ENCODE measurements around the gene DMRT1.
"Not testable (repeated sequence)": the region's sequence is repeated elsewhere in the genome, so short reads cannot be mapped to it uniquely, and the experiment has no call there.

GRCh38 chr9:861525-861924 lies 20.0 kb downstream of the DMRT1 start:
- not testable (repeated sequence) for TF ChIP-seq CTCF (conservative IDR thresholded peaks at IDR 0.05); ZFX (IDR thresholded peaks at IDR 0.05)
